HEK293 (cell line): ENCODE data around the gene ALS2CL.

Source experiments
- KLF7 ChIP-seq: fragments of 450-650 bp; formaldehyde crosslinking; IDR thresholded peaks from 2 replicates; pipeline ENCODE4 v1.5.1; 2016; ENCODE audit warnings: missing biosample characterization, missing genetic modification characterization, borderline replicate concordance
- TCF7L2 ChIP-seq: IDR thresholded peaks from 2 replicates; pipeline ENCODE4 v1.6.1; 2011; ENCODE audit warnings: low read depth, mild to moderate bottlenecking, inconsistent platforms, low read length, moderate library complexity, borderline replicate concordance
- ZBTB7A ChIP-seq: fragments of 450-650 bp; formaldehyde crosslinking; IDR thresholded peaks from 2 replicates; pipeline ENCODE4 v1.5.1; 2016; ENCODE audit warnings: low read depth, missing biosample characterization, missing genetic modification characterization
- ZNF155 ChIP-seq: fragments of 450-650 bp; formaldehyde crosslinking; IDR thresholded peaks from 2 replicates; pipeline ENCODE4 v1.5.1; 2016; ENCODE audit warnings: missing biosample characterization, missing genetic modification characterization
- ZNF324 ChIP-seq: fragments of 450-650 bp; formaldehyde crosslinking; IDR thresholded peaks from 2 replicates; pipeline ENCODE4 v1.5.1; 2016; ENCODE audit warnings: missing biosample characterization, missing genetic modification characterization
- ZNF677 ChIP-seq: fragments of 450-650 bp; IDR thresholded peaks from 2 replicates; pipeline ENCODE4 v1.5.0; 2018; ENCODE audit warnings: missing biosample characterization, mild to moderate bottlenecking, missing genetic modification characterization, moderate library complexity
- TF ChIP-seq, protein P1 (sequence below): fragments of 450-650 bp; formaldehyde crosslinking; IDR thresholded peaks from 2 replicates; pipeline ENCODE4 v1.5.1; 2016; ENCODE audit warnings: missing biosample characterization, missing genetic modification characterization
- TF ChIP-seq, protein P2 (sequence below): fragments of 450-650 bp; formaldehyde crosslinking; conservative IDR thresholded peaks from 2 replicates; pipeline ENCODE4 v1.5.1; 2016; ENCODE audit warnings: low read depth, missing biosample characterization, missing genetic modification characterization

DNA sequence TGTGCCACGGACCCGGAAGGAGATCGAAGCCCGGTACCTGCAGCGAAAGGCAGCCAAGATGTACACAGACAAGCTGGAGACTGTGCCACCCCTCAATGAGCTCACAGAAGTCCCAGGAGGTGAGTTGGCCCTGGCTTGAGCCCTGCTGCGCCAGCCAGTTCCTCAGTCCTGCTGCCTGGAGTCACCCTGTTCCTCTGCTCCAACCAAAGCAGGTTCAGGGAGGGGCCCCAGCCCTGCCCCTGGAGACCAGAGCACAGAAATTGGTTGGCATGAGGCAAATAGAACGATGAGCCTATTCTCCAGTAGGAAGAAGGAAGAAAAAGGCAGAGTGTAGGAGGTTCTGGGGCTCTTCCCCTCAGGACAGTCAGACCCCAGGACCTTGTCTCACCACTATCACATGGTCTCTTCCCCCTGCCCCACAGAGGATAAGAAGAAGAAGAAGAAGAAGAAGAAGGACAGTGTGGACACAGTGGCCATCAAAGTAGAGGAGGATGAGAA is 15.7 kb upstream of the ALS2CL start:
- TF ChIP-seq ZNF155 (tag by site-specific recombination) (no peak), KLF7 (tag by site-specific recombination) (no peak), ZNF677 (tag by site-specific recombination) (no peak), ZBTB7A (tag by site-specific recombination) (no peak), TCF7L2 (no peak), ZNF324 (tag by site-specific recombination) (no peak)
- TF ChIP-seq, protein P1, sequence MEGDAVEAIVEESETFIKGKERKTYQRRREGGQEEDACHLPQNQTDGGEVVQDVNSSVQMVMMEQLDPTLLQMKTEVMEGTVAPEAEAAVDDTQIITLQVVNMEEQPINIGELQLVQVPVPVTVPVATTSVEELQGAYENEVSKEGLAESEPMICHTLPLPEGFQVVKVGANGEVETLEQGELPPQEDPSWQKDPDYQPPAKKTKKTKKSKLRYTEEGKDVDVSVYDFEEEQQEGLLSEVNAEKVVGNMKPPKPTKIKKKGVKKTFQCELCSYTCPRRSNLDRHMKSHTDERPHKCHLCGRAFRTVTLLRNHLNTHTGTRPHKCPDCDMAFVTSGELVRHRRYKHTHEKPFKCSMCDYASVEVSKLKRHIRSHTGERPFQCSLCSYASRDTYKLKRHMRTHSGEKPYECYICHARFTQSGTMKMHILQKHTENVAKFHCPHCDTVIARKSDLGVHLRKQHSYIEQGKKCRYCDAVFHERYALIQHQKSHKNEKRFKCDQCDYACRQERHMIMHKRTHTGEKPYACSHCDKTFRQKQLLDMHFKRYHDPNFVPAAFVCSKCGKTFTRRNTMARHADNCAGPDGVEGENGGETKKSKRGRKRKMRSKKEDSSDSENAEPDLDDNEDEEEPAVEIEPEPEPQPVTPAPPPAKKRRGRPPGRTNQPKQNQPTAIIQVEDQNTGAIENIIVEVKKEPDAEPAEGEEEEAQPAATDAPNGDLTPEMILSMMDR (tag by site-specific recombination) = no peak
- TF ChIP-seq, protein P2, sequence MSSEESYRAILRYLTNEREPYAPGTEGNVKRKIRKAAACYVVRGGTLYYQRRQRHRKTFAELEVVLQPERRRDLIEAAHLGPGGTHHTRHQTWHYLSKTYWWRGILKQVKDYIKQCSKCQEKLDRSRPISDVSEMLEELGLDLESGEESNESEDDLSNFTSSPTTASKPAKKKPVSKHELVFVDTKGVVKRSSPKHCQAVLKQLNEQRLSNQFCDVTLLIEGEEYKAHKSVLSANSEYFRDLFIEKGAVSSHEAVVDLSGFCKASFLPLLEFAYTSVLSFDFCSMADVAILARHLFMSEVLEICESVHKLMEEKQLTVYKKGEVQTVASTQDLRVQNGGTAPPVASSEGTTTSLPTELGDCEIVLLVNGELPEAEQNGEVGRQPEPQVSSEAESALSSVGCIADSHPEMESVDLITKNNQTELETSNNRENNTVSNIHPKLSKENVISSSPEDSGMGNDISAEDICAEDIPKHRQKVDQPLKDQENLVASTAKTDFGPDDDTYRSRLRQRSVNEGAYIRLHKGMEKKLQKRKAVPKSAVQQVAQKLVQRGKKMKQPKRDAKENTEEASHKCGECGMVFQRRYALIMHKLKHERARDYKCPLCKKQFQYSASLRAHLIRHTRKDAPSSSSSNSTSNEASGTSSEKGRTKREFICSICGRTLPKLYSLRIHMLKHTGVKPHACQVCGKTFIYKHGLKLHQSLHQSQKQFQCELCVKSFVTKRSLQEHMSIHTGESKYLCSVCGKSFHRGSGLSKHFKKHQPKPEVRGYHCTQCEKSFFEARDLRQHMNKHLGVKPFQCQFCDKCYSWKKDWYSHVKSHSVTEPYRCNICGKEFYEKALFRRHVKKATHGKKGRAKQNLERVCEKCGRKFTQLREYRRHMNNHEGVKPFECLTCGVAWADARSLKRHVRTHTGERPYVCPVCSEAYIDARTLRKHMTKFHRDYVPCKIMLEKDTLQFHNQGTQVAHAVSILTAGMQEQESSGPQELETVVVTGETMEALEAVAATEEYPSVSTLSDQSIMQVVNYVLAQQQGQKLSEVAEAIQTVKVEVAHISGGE (tag by site-specific recombination) = no peak
